HFF-Myc (cell line): ENCODE measurements around the gene STOM.

Experiments used
- DNase-seq: peaks from one replicate; pipeline ENCODE4 v3.0.0-alpha.2; 2011; ENCODE audit warnings: low read depth; ENCODE audit errors: extremely low read depth
- H3K4me3 ChIP-seq: replicated peaks from 2 replicates; pipeline ENCODE4 v1.5.1; 2011; ENCODE audit warnings: low read depth, mild to moderate bottlenecking, control low read depth, low read length
- CTCF ChIP-seq: IDR thresholded peaks from 2 replicates; pipeline ENCODE4 v1.5.1; 2012; ENCODE audit warnings: mild to moderate bottlenecking, low read depth, low read length, control low read depth; ENCODE audit errors: missing control alignments

The STOM gene

GRCh38 chr9:121322737-121323448 is 47.2 kb downstream of the STOM start:
- TF ChIP-seq CTCF: no peak
- no peak for DNase-seq
- no peak overlapping the region for H3K4me3 ChIP-seq

- no peak for TF ChIP-seq CTCF
- peak; percentile 94 for DNase-seq
- no peak overlapping the region for H3K4me3 ChIP-seq
Observed at GRCh38 chr9:121322037-121322736, 47.9 kb downstream of the STOM start.

GRCh38 chr9:121321016-121321503 is 49.0 kb downstream of the STOM start:
- no peak for DNase-seq
- H3K4me3 ChIP-seq: no peak overlapping the region
- TF ChIP-seq CTCF: no peak

- DNase-seq: no peak
- H3K4me3 ChIP-seq: no peak overlapping the region
- TF ChIP-seq CTCF: no peak
Observed at GRCh38 chr9:121319383-121319780, 50.7 kb downstream of the STOM start.

GRCh38 chr9:121318631-121319382 is 51.2 kb downstream of the STOM start:
- no peak for TF ChIP-seq CTCF

GRCh38 chr9:121317737-121318630 is 52.1 kb downstream of the STOM start:
- no peak for TF ChIP-seq CTCF

More at GRCh38 chr9:121318631-121319382, 51.2 kb downstream of the STOM start:
- no peak for DNase-seq
- no peak overlapping the region for H3K4me3 ChIP-seq

More at GRCh38 chr9:121317737-121318630, 52.1 kb downstream of the STOM start:
- DNase-seq: no peak
- H3K4me3 ChIP-seq: no peak overlapping the region
